Daoy (cell line): Measurements from ENCODE around the gene KANTR. TPM values are rescaled to one million over a fixed set of nuclear protein-coding genes. Genes with fewer than 3 reads are reported as not detected.

Experiments
- DNase-seq: peaks from one replicate; pipeline ENCODE4 v3.0.0-alpha.2; 2015; ENCODE audit warnings: low read depth
- total RNA-seq: library from RNA; depleted of rRNA; stranded (reverse); fragments of >200 nt; shearing (Covaris generic); gene quantifications from 2 replicates; pipeline ENCODE4 v1.2.3, GENCODE V29; 2014; rRNA removed

Gene KANTR, protein sequence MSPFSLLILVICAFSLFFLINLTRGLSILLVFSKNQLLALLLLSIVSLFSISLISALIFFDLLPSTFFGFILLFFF
- 1.5 and 3.2 TPM in 2 replicates for total RNA-seq

- peak; percentile 90 for DNase-seq
Observed at GRCh38 chrX:53093748-53094581, at the start of gene KANTR. Gene KANTR (plus strand): TSS chrX:53094142. CDS start chrX:53124273, 30,131 bp downstream.

- no peak for DNase-seq
Observed at GRCh38 chrX:53044995-53045394, 48.9 kb upstream of the KANTR start.

DNA sequence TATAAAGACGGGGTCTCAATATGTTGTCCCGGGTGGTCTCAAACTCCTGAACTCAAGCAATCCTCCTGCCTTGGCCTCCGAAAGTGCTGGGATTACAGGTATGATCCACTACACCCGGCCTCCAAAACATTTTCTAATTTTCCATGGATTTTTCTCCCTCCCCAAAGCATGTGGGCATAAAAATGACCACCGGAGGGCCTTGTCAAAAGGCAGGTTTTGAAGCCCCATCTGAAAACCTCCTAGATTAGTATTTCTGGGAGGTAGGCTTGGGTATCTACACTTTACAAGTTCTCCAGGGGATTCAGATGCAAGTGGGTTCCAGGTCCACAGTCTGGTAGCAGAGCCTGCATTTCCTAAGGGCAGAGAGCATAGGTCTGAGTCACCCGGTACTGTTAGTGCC, 46.7 kb upstream of the KANTR start:
- no peak for DNase-seq

- peak; percentile 69 for DNase-seq
Observed at GRCh38 chrX:53048169-53049126, 45.5 kb upstream of the KANTR start, which contains the start of gene GPR173. Gene GPR173 (plus strand): TSS chrX:53048789. CDS start chrX:53076622, 27,833 bp downstream.

- no peak for DNase-seq
Observed at GRCh38 chrX:53049127-53049517, 44.8 kb upstream of the KANTR start.

- no peak for DNase-seq
Observed at GRCh38 chrX:53050841-53051240, 43.1 kb upstream of the KANTR start.

GRCh38 chrX:53055244-53055849, 38.6 kb upstream of the KANTR start:
- no peak for DNase-seq

DNA sequence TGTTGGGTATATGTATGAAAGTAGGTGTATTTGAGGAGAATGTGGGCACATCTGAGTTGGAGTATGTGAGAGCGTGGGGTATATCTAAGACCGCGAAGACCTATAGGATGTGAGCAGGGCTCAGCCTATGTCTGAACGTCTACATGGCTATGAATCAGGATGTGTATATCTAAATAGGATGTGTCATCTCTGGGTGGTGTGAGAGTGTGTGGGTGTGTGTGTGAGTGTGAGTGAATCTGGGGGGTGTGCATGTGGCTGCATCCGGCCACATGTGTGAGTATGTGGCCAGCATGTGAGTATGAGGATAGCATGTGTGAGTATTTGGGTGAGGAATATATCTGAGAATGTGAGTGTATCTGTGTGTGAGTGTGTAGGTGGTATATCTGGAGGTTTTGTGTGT, 37.6 kb upstream of the KANTR start:
- no peak for DNase-seq

- DNase-seq, result no peak
Observed at GRCh38 chrX:53065104-53065503, 28.8 kb upstream of the KANTR start.

DNA sequence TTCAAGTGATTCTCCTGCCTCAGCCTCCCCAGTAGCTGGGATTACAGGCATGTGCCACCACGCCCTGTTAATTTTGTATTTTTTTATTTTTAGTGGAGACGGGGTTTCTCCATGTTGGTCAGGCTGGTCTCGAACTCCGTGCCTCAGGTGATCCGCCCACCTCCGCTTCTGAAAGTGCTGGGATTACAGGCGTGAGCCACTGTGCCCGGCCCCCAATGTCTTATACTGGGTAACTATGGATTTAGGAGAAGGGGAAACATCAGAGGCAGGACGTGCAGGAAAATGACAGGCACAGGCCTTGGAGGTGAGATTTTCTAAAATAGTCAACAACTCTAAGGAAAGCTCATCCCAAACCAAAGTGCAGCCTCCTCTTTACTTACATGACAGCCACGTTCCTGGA, 22.9 kb upstream of the KANTR start:
- no peak for DNase-seq

DNA sequence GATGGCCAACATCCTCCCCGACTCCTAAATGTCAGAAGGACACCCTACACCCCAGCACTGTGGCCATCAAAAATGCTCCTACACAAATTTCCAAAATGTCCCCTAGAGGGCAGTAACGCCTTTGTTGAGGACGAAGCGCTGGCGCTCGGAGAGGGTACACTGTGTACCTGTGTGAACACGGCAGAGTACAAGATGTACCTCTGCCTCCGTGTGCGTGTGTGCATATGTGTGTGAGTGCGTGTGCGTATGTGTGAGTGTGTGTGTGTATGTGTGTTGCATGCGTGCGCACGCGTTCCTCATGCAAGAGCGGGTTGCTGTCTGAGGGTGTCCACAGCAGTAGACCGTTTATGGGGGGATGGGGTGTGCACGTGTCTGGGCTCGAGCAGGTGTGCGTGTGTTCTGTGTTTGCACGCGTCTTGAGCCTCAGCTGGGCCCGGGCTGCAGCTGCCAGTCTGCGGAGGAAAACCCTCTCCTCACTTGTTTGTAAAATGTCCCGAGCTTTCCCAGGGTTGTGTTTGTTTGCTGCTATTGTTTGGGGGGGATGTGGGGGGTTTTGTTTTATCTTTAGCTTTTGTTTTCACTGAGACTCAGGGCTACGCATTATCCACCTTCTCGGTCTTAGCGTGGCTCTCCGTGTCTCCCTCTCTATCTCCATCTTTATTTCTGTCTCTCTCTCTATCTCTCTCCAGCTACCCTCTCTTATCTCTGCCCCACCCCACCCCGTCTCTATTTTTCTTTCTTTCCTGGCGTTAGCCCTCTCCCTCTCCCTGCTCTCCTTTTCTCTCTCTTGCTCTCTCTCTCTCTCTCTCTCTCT, 22.1 kb upstream of the KANTR start:
- peak; percentile 52 for DNase-seq

DNA sequence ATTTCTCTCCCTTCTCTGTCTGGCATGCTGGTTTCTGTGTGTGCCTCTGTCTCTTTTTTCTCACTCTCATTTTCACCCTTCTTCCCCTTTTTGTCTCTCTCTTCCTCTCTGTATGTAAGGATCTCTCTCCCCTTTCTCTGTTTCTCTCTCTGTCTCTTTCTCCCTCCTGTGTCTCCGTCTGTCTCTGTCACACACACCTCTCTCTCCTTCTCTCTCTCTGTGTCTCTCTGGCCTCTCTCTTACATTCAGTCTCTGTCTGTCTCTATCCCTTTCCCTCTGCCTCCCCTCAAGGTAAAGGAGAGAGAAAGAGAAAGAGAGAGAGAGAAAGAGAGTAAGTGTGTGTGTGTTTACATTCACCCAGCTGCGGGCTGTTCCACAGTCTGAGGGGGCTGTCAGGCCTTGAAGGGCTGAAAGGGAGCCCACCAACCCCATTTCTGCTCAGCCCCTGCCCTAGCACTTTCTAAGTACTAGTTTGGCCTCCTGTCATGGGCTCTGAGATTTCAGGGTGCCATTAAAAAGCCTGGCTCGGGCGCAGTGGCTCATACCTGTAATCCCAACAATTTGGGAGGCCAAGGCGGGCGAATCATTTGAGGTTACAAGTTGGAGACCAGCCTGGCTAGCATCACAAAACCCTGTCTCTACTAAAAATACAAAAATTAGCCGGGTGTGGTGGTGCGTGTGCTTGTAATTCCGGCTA, 21.4 kb upstream of the KANTR start:
- DNase-seq, result no peak

DNA sequence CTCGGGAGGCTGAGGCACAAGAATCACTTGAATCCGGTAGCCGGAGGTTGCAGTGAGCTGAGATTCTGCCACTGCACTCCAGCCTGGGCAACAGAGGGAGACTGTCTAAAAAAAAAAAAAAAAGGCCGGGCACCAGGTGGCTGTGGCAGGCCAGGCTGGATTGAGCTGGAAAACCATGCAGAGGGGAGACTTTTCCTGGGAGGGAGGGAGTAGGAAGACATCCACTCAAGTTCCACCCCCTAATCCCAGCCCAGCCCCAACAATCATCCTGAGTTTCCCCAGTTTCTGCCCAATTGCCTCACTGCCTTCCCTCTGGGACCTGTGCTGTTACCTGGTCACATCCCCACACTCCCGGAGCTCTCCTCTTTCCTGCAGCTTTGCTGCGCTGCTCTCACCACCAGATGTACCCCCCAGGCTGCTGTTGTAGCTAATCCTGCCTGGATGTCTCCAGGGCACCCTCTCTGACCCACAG, 20.8 kb upstream of the KANTR start:
- DNase-seq, result no peak

DNA sequence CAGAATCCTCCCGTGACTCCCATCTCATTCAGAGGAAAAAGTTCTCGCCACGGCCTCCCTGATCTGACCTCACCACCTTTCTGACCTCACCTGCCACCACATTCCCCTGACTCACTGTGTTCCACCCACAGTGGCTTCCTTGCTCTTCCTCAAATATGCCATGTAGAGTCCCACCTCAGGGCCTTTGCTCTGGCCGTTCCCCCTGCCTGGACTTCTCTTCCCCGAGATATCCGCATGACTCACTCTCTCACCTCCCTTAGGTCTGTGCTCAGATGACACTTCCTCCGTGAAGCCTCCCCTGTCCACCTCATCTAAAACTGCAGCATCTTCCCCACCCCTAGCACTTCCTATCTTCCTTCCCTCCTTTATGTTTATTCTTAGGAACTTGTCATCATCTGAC, 18.9 kb upstream of the KANTR start:
- DNase-seq, result no peak

DNA sequence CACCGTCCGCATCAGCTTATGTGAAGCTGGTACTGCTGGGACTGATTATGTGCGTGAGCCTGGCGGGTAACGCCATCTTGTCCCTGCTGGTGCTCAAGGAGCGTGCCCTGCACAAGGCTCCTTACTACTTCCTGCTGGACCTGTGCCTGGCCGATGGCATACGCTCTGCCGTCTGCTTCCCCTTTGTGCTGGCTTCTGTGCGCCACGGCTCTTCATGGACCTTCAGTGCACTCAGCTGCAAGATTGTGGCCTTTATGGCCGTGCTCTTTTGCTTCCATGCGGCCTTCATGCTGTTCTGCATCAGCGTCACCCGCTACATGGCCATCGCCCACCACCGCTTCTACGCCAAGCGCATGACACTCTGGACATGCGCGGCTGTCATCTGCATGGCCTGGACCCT, 17.3 kb upstream of the KANTR start:
- DNase-seq, result no peak

DNA sequence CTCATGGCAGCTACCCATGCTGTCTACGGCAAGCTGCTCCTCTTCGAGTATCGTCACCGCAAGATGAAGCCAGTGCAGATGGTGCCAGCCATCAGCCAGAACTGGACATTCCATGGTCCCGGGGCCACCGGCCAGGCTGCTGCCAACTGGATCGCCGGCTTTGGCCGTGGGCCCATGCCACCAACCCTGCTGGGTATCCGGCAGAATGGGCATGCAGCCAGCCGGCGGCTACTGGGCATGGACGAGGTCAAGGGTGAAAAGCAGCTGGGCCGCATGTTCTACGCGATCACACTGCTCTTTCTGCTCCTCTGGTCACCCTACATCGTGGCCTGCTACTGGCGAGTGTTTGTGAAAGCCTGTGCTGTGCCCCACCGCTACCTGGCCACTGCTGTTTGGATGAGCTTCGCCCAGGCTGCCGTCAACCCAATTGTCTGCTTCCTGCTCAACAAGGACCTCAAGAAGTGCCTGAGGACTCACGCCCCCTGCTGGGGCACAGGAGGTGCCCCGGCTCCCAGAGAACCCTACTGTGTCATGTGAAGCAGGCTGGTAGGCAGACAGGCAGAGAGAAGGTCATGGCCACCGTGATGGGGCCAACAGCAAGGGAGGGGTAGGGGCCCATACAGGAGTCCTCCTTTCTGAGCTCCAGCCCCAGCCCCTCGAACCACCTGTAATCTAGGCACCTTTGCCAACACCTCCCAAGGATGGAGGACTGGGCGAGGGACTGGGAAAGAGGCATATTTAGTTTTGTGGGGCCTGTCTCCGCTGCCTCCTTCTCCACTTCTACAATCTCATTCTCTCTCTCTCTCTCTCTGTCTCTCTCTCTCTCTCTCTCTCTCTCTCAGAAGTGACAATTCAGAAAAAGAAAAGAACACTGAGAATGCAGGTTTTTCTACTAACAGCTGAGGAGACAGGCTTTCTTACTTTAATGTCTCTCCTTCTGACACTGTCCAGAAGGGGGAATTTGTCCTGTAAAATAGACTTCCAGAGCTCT, 16.4 kb upstream of the KANTR start:
- no peak for DNase-seq

- no peak for DNase-seq
Observed at GRCh38 chrX:53078943-53079342, 15.0 kb upstream of the KANTR start.

- DNase-seq, result no peak
Observed at GRCh38 chrX:53080628-53081580, 13.0 kb upstream of the KANTR start.
